ENCODE data around the gene MRGPRG.

The MRGPRG gene

DNA sequence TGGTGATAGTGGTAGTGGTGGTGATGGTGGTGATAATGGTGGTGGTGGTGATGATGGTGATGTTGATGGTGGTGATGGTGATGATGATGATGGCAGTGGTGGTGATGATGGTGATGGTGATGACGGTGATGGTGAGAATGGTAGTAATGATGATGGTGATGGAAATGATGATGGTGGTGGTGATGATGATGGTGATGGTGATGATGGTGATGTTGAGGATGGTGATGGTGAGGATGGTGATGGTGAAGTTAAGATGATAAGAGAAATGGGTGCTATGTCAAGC, 11.8 kb downstream of the MRGPRG start:
- DNase-seq (ENCODE audit: low spot score) = no peak

GRCh38 chr11:3206156-3206921, 12.3 kb downstream of the MRGPRG start:
- DNase-seq (ENCODE audit: low spot score) = no peak

DNA sequence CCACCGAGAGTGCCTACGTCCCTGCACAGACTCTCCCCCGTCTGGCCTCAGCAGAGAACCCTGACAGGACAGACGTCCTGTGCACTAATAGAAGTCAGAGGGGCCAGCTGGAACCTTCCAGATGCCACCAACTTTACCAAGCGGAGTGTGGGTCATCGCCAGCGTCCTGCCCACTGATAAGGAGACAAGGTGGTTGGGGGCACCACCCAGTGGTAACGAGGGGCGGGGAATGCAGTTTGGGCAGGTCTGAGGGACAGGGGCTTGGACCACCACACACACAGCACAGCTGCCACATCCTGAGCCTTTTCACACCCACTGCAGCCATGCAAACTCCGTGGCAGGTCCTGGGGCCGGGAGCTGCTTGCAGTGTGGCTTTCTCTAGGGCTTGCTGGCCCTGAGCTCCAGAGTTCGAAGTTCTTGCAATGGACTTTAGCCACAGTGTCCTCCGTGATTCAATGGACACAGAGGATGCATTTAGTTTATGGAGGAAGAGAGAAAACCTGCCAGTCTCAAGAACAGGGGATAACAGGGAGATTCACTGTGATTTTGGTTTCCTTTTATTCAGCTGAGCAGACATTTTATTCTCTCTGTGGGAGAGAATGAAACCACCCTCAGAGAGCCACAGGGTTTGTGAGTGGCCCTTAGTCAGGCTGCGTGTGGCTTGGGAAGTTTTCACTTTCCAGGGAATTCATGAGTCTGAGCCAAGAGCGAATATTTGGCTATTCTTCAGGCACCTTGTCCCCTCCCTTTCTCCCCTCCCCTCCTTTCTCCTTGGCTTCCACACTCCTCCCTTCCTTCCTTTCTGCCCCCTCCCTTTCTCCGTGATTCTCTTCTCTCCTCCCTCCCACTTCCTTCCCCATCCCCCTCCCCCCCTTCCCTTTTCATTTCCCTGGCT, 13.1 kb downstream of the MRGPRG start:
- DNase-seq (ENCODE audit: low spot score) = no peak

DNA sequence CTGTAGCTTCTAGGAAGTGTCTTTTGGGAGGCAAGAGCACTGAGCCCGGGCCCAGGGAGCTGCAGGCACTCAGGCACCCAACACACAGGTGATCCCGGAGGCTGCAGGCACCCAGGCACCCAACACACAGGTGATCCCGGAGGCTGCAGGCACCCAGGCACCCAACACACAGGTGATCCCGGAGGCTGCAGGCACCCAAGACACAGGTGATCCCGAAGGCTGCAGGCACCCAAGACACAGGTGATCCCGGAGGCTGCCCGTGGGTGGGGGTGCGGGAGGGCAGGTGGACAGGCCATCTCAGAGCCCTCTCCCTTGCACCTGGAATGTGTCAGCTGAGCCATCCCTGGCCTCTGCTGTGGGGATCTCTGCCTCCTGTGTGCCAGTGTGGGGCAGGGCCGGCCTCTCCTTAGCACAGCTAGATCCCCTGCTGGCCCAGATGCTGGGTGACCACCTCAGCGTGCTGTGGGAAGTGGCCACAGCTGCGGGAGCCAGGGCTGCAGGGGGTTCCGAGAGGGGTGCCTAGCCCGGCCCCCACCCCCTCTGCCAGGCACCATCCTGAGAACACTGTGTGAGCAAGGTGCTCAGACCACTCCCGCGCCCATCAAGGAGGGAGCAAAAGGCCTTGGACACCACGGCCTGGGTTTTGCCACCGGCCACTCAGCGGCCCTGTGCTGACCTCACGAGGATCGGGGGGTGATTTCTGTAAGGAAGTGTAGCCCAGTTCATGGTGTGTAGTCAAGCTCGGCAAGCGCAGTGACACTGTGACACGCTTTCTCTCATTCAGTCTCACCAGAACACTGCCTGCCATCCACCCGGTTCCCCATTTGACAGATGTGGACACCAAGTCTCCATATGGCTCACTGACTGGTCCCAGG, 14.2 kb downstream of the MRGPRG start:
- no peak for DNase-seq (ENCODE audit: low spot score)

GRCh38 chr11:3203221-3204043, 15.2 kb downstream of the MRGPRG start:
- DNase-seq (ENCODE audit: low spot score) = no peak

GRCh38 chr11:3202759-3203158, 15.9 kb downstream of the MRGPRG start:
- DNase-seq (ENCODE audit: low spot score) = no peak

DNA sequence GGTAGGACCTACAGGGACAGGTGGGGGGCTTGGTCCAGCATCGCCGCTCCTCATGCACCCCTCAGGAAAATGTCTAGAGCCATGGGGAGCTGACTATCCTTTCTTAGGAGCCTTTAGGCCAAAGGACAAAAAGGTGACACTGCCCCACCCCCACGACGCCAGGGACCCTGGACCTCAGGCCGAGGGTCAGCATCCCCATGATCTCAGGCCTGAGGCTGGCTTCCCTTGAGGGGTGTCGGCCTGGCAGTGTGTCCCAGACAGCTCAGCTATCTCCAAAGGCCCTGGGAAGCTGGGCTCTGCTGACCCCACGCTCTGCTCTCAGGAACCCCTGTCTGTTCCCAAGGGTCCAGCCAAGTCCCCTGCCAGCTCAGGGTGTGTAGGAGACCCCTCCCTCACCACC, 16.3 kb downstream of the MRGPRG start:
- DNase-seq (ENCODE audit: low spot score) = no peak

DNA sequence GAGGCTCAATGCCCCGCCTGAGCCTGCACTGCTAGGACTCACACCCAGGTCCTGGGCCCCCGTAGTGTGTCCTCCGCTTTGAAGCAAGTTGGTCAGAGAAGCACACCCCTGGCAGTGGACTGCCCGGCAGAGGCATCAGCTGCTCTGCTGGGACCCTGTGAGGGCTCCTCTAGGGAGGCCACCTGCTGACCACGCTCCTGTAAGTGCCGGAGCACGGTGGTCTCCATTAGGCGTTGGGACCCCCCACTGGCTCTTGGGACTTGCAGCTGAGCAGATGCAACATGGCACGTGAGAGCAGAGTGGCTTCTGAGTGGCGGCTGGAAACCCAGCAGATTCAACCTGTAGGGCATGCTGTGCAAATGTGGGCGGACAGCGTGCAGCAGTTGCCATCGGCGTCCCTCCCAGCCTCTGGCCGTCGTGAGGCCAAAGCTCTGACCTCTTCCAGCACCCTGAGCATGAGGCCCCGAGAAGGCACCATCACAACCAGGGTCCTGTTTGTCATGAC, 16.9 kb downstream of the MRGPRG start:
- DNase-seq (ENCODE audit: low spot score) = no peak

DNA sequence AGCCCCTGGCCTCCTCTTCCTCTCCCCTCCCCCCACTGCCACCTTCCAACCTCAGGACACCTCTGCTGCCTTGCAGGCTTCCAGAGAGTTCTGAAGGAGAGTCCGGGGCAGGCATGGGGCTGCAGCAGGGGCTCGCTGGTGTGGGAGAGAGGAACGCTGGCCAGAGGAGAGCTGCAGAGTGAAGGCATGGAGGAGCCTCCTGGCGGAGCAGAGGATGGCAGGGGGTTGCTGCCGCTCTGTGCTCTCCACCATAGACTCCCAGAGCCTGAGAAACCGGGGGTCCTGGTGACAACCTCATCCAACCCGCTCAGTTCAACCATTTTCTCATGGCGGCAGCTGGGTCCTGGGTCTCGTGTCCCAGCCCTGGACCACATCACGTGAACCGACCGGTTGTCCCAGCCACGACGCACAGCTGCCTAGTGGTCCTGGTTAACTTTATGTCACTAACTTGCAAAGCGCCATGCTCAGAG, 17.5 kb downstream of the MRGPRG start:
- no peak for DNase-seq (ENCODE audit: low spot score)

DNA sequence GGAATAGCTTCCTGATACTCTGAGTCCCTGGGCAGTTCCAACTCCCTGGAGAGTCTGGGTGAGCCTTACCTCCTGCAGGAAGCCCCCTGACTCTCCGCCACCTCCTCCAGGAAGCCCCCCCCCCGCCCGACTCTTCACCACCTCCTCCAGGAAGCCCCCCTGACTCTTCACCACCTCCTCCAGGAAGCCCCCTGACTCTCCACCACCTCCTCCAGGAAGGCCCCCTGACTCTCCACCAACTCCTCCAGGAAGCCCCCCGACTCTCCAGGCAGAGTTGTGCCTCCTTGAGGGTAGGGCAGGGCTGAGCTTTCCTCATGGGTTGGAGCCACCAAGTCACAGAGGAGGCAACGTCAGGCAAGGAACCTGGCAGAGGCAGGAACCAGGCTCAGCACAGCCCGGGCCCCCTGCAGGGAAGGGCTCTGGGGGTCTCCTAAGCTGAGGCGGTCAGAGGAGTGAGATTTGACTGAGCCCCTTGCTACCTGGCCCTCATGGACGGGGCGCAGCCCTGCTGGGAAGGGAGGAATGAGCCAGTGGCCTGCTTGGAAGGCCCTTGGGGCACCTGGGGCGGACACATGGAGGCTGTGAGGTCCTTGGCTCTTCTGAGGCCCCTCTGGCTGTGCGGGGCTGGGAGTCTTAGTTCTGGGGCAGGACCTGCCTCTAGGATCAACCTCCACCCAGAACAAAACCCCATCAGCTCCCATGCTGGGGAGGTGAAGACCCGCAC, 18.1 kb downstream of the MRGPRG start:
- no peak for DNase-seq (ENCODE audit: low spot score)

GRCh38 chr11:3199537-3200295, 18.9 kb downstream of the MRGPRG start:
- no peak for DNase-seq (ENCODE audit: low spot score)

- DNase-seq (ENCODE audit: low spot score) = no peak
These were observed 19.8 kb downstream of the MRGPRG start for GRCh38 chr11:3198815-3199214.

DNA sequence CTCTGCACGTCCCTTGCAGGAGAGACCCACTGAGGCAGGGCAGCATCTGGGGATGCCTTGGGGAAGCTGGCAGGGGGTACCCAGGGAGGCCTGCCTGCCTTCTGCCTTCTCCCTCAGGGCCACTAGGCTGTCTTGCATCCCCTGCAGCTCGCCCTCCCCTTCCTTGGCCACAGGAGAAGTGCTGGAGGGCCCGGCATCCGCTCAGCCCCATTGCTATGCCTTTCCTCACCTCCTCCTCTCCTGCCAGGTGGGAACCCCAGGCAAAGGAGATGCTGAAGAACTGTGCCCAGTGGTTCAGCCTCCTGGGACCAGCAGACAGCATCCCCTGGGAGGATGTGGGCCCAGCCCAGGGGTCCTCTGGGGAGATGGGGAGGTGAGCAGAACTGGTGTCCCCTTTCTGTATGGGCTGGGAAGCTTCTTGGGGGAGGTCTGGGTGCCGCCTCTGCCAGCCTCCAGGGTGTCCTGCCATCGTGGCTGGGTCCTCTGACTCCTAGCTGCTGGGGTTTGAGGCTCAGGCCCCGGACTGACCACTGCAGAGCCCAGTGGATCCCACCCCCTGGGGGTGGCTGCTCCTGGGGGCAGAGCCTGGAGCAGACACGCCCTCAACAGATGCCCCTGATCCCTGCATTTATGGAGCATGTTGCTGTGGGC, 20.6 kb downstream of the MRGPRG start:
- no peak for DNase-seq (ENCODE audit: low spot score)

GRCh38 chr11:3197044-3197695, 21.4 kb downstream of the MRGPRG start:
- no peak for DNase-seq (ENCODE audit: low spot score)

DNA sequence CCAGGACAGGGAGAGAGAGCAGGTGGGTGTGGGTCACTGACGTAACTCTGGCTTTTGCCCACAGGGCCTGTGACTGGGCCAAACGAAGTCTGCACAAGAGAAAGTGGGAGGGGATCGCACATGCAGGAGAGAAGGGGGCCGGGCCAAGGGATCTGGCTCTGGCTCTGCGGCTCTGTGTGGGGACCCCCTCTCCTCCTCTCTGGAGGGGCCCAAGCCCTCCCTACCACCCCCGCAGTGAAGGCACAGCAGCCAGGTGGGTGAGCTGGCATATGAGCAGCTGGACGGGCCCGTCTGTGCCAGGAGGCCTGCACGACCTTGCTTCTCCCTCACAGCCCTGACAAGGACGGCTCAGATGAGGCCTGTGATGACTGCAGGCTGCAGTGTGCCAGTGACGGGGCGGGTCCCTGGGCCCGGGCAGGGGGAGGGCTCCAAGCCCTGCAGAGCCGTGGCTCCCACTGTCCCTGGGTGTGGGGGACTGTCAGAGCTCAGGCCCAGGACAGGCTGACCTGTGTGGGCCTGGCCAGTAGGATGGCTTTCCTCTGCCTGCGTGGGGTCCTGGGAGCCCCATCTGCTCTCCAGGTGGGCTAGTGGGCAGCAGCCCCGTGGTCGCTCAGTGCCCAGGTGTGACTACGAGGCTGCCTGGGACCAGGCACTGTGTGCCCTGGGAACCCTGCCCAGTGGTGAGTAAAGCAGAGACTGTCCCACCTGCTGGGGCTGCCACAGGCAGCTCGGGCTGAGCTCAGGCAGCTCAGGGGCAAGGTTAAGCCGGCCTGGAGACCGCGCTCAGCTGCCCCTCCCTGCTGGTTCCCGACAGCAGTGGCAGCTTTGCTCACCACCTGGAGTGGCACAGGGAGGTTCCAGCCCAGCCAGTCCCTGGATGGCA, 22.2 kb downstream of the MRGPRG start:
- no peak for DNase-seq (ENCODE audit: low spot score)

GRCh38 chr11:3195251-3196160, 23.1 kb downstream of the MRGPRG start:
- no peak for DNase-seq (ENCODE audit: low spot score)
